Limb (tissue), 2 donors: ENCODE measurements around the gene IL31RA.
"Not testable (repeated sequence)": the region's sequence is repeated elsewhere in the genome, so short reads cannot be mapped to it uniquely, and the experiment has no call there.

Source experiments
- DNase-seq, 2 donors: peaks; one replicate each; pipeline ENCODE4 v3.0.0-alpha.2; 2016; ENCODE audit errors: extremely low spot score in 2 of 2

IL31RA gene

GRCh38 chr5:55925181-55925580 is 74.0 kb downstream of the IL31RA start:
- no peak for DNase-seq

DNA sequence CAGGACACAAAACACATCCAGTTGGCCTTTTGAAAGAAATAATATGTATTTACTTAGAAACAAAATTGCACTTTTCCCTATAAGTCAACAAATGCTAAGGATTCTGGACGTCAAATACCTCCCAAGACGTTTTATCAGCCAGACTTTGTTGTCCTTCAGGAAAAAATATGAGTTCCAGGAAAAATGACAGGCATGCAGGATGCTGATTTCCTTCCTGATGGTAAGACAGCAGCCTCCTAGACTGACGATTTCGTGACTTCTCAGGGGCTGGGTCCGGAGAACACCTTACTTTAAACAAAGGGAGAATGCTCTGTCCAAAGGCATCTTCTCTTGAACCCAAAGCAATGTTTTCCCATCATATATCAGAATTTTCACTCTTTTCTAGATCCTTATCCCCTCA is 74.6 kb downstream of the IL31RA start:
- DNase-seq: no peak

GRCh38 chr5:55926476-55926875 is 75.3 kb downstream of the IL31RA start:
- DNase-seq: no peak

- DNase-seq: no peak
Measured at GRCh38 chr5:55927861-55928655, 76.9 kb downstream of the IL31RA start.

DNA sequence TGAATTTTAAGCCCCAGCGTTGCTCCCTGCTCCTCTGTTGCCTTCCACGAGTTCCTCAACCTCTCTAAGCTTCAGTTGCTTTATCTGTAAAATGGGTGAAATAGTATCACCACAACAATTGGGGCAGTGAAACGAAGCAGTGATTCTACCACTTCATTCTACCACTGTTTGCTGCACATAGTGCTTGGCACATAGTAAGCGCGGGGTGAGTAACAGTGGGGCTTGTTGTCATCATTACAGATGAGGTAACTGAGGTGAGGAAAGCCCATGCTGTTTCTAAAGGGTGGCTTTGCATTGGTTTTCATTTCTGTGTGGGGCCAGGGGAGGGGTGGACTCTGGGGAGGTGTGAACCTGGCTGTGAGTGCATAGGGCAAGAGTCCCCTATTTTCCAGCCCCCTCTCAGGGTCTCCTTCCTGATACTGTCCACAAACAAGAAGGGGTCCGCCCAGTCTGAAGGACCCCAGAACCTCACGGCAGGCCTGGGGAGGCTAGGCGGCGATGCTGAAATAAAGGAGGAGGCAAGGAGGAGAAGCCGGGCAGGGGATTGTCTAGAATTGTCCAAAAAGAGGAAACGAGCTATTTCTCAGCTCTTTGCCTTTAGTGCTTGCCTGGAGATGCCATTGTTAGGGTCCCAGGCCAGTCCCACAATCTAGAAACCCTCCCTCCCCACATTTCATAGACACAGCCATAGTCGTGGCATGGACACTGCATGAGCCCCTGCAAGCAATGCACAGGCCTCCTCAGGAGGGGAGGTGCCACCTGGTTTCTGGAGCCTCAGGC is 78.1 kb downstream of the IL31RA start:
- DNase-seq: no peak

DNA sequence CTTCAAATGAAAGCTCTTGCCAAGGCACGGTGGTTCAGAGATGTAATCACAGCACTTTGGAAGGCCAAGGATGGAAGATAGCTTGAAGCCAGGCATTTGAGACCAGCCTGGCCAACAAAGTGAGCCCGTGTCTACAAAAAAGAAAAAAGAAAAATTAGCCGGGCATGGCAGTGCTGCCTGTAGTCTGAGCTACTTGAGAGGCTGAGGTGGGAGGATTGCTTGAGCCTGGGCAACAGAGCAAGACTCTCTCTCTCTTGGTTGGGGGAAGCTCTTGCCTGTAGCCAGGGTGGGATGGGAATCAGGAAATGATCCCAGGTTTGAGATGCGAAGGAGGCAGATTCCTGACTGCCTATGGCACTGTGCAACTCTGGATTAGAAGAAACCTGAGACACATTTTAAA is 81.5 kb downstream of the IL31RA start:
- no peak for DNase-seq

GRCh38 chr5:55933377-55934114 is 82.4 kb downstream of the IL31RA start:
- DNase-seq: no peak

DNA sequence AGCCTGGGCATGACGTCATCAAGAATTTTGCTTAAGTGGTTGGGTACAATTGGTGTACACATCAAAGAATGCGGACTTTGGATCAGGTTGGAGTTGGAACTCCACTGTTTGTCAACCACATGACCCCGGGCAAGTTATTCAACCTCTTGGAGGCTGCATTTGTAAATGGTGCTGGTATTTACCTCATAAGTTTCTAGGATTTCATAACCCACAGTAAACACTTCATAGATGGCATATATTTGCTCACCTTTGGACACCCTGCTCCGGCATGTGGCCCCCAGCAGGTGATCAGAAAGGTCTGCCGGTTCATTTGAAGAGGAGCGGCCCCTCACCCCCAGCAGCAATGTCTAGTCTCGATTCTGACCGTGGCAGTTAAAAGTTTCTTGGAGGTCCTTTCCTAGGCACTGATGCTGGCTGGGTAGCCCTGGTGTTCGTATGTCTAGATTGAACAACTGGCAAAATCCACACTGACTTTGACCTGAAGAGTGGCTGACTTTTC is 83.0 kb downstream of the IL31RA start:
- DNase-seq: no peak

- DNase-seq: no peak
Measured at GRCh38 chr5:55934720-55935119, 83.6 kb downstream of the IL31RA start.

- no peak for DNase-seq
Measured at GRCh38 chr5:55935371-55935770, 84.2 kb downstream of the IL31RA start.

GRCh38 chr5:55936100-55936693 is 85.0 kb downstream of the IL31RA start:
- peak; percentile 69 to 87 for DNase-seq

DNA sequence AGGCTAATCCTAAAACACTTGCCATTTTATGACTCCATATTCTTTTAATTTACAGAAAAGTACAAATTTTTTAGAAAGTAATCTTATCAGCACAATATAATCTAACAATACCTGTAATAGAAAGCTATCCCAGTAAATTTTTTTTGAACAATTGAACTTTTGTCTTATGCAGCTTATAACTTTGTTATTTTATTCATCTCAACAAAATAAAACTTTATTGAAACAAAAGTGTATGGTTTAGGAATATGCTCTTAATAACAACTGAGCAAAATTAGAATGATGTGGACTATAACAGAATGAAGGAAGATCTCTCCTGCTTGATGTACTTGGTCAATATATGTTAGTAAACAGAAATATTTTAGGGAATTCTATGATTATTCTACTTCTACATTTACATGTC is 86.4 kb downstream of the IL31RA start:
- not testable (repeated sequence) for DNase-seq

- not testable (repeated sequence) for DNase-seq
Measured at GRCh38 chr5:55941154-55941553, 90.0 kb downstream of the IL31RA start.

- DNase-seq: no peak
Measured at GRCh38 chr5:55959208-55959607, 108.1 kb downstream of the IL31RA start.

DNA sequence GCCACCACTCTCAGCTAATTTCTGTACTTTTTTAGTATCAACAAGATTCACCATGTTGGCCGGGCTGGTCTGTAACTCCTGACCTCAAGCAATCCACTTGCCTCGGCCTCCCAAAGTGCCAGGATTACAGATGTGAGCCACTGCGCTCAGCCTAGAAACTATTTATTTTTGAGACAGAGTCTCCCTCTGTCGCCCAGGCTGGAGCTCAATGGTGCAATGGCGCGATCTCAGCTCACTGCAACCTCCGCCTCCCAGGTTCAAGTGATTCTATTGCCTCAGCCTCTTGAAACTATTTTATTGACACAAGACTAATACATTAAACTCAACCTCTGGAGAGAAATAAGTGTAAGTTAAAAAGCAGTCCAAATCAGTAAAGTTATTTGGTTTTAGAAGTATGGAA is 109.6 kb downstream of the IL31RA start:
- DNase-seq: no peak

DNA sequence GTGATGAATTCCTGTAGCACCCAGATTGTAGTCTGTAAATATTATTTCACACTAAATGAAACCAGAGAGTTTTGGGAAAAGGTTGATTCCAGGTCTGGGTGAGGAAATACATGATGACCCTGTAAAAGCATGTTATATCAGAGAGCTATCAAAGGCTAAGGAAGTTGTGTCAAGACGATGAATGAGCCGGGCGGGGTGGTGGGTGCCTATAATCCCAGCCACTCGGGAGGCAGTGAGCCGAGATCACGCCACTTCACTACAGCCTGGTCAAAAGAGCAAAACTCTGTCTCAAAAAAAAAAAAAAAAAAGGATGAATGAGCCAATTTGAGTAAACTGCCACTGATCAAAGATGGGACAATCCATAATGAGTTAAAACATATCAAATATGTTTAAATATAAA is 114.4 kb downstream of the IL31RA start:
- DNase-seq: no peak

GRCh38 chr5:55966284-55966683 is 115.1 kb downstream of the IL31RA start:
- DNase-seq: no peak

GRCh38 chr5:55969956-55970355 is 118.8 kb downstream of the IL31RA start:
- no peak for DNase-seq
